HEK293T (cell line): ENCODE measurements around the gene CYB5R4.

Experiments used
- FOXA1 ChIP-seq: fragments of 450-650 bp; IDR thresholded peaks from 2 replicates; pipeline ENCODE4 v1.6.1; 2016; ENCODE audit warnings: mild to moderate bottlenecking
- FOXM1 ChIP-seq: fragments of 450-650 bp; IDR thresholded peaks from 2 replicates; pipeline ENCODE4 v1.6.1; 2017; ENCODE audit warnings: mild to moderate bottlenecking, borderline replicate concordance
- HDGF ChIP-seq: fragments of 450-650 bp; IDR thresholded peaks from 2 replicates; pipeline ENCODE4 v1.6.1; 2017; ENCODE audit warnings: antibody characterized with exemption, borderline replicate concordance
- SP1 ChIP-seq: fragments of 450-650 bp; IDR thresholded peaks from 2 replicates; pipeline ENCODE4 v1.6.1; 2017
- ZNF384 ChIP-seq: fragments of 450-650 bp; IDR thresholded peaks from 2 replicates; pipeline ENCODE4 v1.6.1; 2016

DNA sequence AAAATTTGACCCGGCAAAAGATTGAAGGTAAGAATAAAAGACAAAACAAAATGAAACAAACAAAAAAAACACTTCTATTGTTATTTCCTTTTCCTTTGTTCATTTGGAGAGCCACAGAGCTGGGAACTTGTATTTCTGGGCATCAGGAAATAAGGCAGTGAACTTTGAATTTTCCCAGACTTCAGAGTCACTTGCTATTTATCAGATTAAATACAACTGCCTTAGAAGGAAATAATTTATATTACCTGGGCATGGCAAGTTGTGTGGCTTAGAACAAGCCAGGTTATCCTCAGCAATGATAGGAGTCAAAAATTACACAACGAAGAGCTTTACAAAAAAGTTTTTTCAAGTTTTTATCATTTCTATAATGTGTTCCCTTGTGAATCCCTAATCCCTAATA lies 153.9 kb downstream of the CYB5R4 start:
- TF ChIP-seq FOXM1: no peak
- TF ChIP-seq FOXA1: no peak
- TF ChIP-seq ZNF384: no peak
- TF ChIP-seq SP1: no peak
- no peak for TF ChIP-seq HDGF
